ENCODE measurements around the gene SOX5.

SOX5 gene

GRCh38 chr12:23655112-23655511 lies 294.4 kb downstream of the SOX5 start:
- DNase-seq = no peak

GRCh38 chr12:23648546-23648945 lies 300.9 kb downstream of the SOX5 start:
- no peaks in the 10 kb centered on the region for H3K4me1 ChIP-seq (ENCODE audit: control insufficient read depth, insufficient read depth, low read length, poor library complexity, severe bottlenecking)
- no peak overlapping the region for H3K4me3 ChIP-seq (ENCODE audit: insufficient read depth, low read depth, low read length, poor library complexity, severe bottlenecking)
- H3K36me3 ChIP-seq (ENCODE audit: control insufficient read depth, insufficient read depth, low read length) = no peaks in the 10 kb centered on the region
- no peak overlapping the region for H3K27ac ChIP-seq (ENCODE audit: insufficient read depth, low read length, poor library complexity, severe bottlenecking)
- DNase-seq = no peak
- no peaks in the 10 kb centered on the region for H3K27me3 ChIP-seq (replicated peaks; ENCODE audit: control insufficient read depth, insufficient read depth, low read length, poor library complexity, severe bottlenecking)
- no peaks in the 10 kb centered on the region for H3K9me3 ChIP-seq (ENCODE audit: control insufficient read depth, low read length)

More at GRCh38 chr12:23655112-23655511, 294.4 kb downstream of the SOX5 start:
- no peaks in the 10 kb centered on the region for H3K36me3 ChIP-seq (ENCODE audit: control insufficient read depth, insufficient read depth, low read length)
- H3K9me3 ChIP-seq (ENCODE audit: control insufficient read depth, low read length) = no peaks in the 10 kb centered on the region
- no peaks in the 10 kb centered on the region for H3K27me3 ChIP-seq (replicated peaks; ENCODE audit: control insufficient read depth, insufficient read depth, low read length, poor library complexity, severe bottlenecking)
- H3K27ac ChIP-seq (ENCODE audit: insufficient read depth, low read length, poor library complexity, severe bottlenecking) = no peak overlapping the region
- no peaks in the 10 kb centered on the region for H3K4me1 ChIP-seq (ENCODE audit: control insufficient read depth, insufficient read depth, low read length, poor library complexity, severe bottlenecking)
- H3K4me3 ChIP-seq (ENCODE audit: insufficient read depth, low read depth, low read length, poor library complexity, severe bottlenecking) = no peak overlapping the region

- Histone ChIP-seq H3K27me3 (replicated peaks; ENCODE audit: control insufficient read depth, insufficient read depth, low read length, poor library complexity, severe bottlenecking) (no peaks in the 10 kb centered on the region), H3K4me1 (ENCODE audit: control insufficient read depth, insufficient read depth, low read length, poor library complexity, severe bottlenecking) (no peaks in the 10 kb centered on the region), H3K4me3 (ENCODE audit: insufficient read depth, low read depth, low read length, poor library complexity, severe bottlenecking) (no peak overlapping the region), H3K36me3 (ENCODE audit: control insufficient read depth, insufficient read depth, low read length) (no peaks in the 10 kb centered on the region), H3K27ac (ENCODE audit: insufficient read depth, low read length, poor library complexity, severe bottlenecking) (no peak overlapping the region), H3K9me3 (ENCODE audit: control insufficient read depth, low read length) (no peaks in the 10 kb centered on the region)
- DNase-seq = no peak
Measured at GRCh38 chr12:23640754-23641153, 308.7 kb downstream of the SOX5 start.

GRCh38 chr12:23634344-23634743 lies 315.1 kb downstream of the SOX5 start:
- Histone ChIP-seq H3K27me3 (replicated peaks; ENCODE audit: control insufficient read depth, insufficient read depth, low read length, poor library complexity, severe bottlenecking) (no peaks in the 10 kb centered on the region), H3K27ac (ENCODE audit: insufficient read depth, low read length, poor library complexity, severe bottlenecking) (no peak overlapping the region), H3K9me3 (ENCODE audit: control insufficient read depth, low read length) (no peaks in the 10 kb centered on the region), H3K4me3 (ENCODE audit: insufficient read depth, low read depth, low read length, poor library complexity, severe bottlenecking) (no peak overlapping the region), H3K4me1 (ENCODE audit: control insufficient read depth, insufficient read depth, low read length, poor library complexity, severe bottlenecking) (no peaks in the 10 kb centered on the region), H3K36me3 (ENCODE audit: control insufficient read depth, insufficient read depth, low read length) (no peaks in the 10 kb centered on the region)
- no peak for DNase-seq

GRCh38 chr12:23631786-23632377 lies 317.6 kb downstream of the SOX5 start:
- no peaks in the 10 kb centered on the region for H3K27me3 ChIP-seq (replicated peaks; ENCODE audit: control insufficient read depth, insufficient read depth, low read length, poor library complexity, severe bottlenecking)
- H3K36me3 ChIP-seq (ENCODE audit: control insufficient read depth, insufficient read depth, low read length) = no peaks in the 10 kb centered on the region
- no peaks in the 10 kb centered on the region for H3K9me3 ChIP-seq (ENCODE audit: control insufficient read depth, low read length)
- H3K4me3 ChIP-seq (ENCODE audit: insufficient read depth, low read depth, low read length, poor library complexity, severe bottlenecking) = no peak overlapping the region
- no peak overlapping the region for H3K27ac ChIP-seq (ENCODE audit: insufficient read depth, low read length, poor library complexity, severe bottlenecking)
- no peak for DNase-seq
- no peaks in the 10 kb centered on the region for H3K4me1 ChIP-seq (ENCODE audit: control insufficient read depth, insufficient read depth, low read length, poor library complexity, severe bottlenecking)

- Histone ChIP-seq H3K4me3 (ENCODE audit: insufficient read depth, low read depth, low read length, poor library complexity, severe bottlenecking) (no peak overlapping the region), H3K27ac (ENCODE audit: insufficient read depth, low read length, poor library complexity, severe bottlenecking) (no peak overlapping the region), H3K36me3 (ENCODE audit: control insufficient read depth, insufficient read depth, low read length) (no peaks in the 10 kb centered on the region), H3K27me3 (replicated peaks; ENCODE audit: control insufficient read depth, insufficient read depth, low read length, poor library complexity, severe bottlenecking) (no peaks in the 10 kb centered on the region), H3K9me3 (ENCODE audit: control insufficient read depth, low read length) (no peaks in the 10 kb centered on the region), H3K4me1 (ENCODE audit: control insufficient read depth, insufficient read depth, low read length, poor library complexity, severe bottlenecking) (no peaks in the 10 kb centered on the region)
- no peak for DNase-seq
Measured at GRCh38 chr12:23630524-23630923, 318.9 kb downstream of the SOX5 start.

GRCh38 chr12:23628806-23629205 lies 320.7 kb downstream of the SOX5 start:
- no peaks in the 10 kb centered on the region for H3K36me3 ChIP-seq (ENCODE audit: control insufficient read depth, insufficient read depth, low read length)
- no peak overlapping the region for H3K27ac ChIP-seq (ENCODE audit: insufficient read depth, low read length, poor library complexity, severe bottlenecking)
- H3K4me3 ChIP-seq (ENCODE audit: insufficient read depth, low read depth, low read length, poor library complexity, severe bottlenecking) = no peak overlapping the region
- no peak for DNase-seq
- no peaks in the 10 kb centered on the region for H3K9me3 ChIP-seq (ENCODE audit: control insufficient read depth, low read length)
- H3K27me3 ChIP-seq (replicated peaks; ENCODE audit: control insufficient read depth, insufficient read depth, low read length, poor library complexity, severe bottlenecking) = no peaks in the 10 kb centered on the region
- H3K4me1 ChIP-seq (ENCODE audit: control insufficient read depth, insufficient read depth, low read length, poor library complexity, severe bottlenecking) = no peaks in the 10 kb centered on the region

GRCh38 chr12:23626791-23627190 lies 322.7 kb downstream of the SOX5 start:
- no peak for DNase-seq
- no peaks in the 10 kb centered on the region for H3K36me3 ChIP-seq (ENCODE audit: control insufficient read depth, insufficient read depth, low read length)
- H3K27ac ChIP-seq (ENCODE audit: insufficient read depth, low read length, poor library complexity, severe bottlenecking) = no peak overlapping the region
- H3K4me3 ChIP-seq (ENCODE audit: insufficient read depth, low read depth, low read length, poor library complexity, severe bottlenecking) = no peak overlapping the region
- no peaks in the 10 kb centered on the region for H3K4me1 ChIP-seq (ENCODE audit: control insufficient read depth, insufficient read depth, low read length, poor library complexity, severe bottlenecking)
- H3K9me3 ChIP-seq (ENCODE audit: control insufficient read depth, low read length) = no peaks in the 10 kb centered on the region
- no peaks in the 10 kb centered on the region for H3K27me3 ChIP-seq (replicated peaks; ENCODE audit: control insufficient read depth, insufficient read depth, low read length, poor library complexity, severe bottlenecking)

GRCh38 chr12:23621900-23622299 lies 327.6 kb downstream of the SOX5 start:
- DNase-seq = no peak
- no peaks in the 10 kb centered on the region for H3K9me3 ChIP-seq (ENCODE audit: control insufficient read depth, low read length)
- H3K36me3 ChIP-seq (ENCODE audit: control insufficient read depth, insufficient read depth, low read length) = no peaks in the 10 kb centered on the region
- H3K4me1 ChIP-seq (ENCODE audit: control insufficient read depth, insufficient read depth, low read length, poor library complexity, severe bottlenecking) = no peaks in the 10 kb centered on the region
- no peak overlapping the region for H3K27ac ChIP-seq (ENCODE audit: insufficient read depth, low read length, poor library complexity, severe bottlenecking)
- no peak overlapping the region for H3K4me3 ChIP-seq (ENCODE audit: insufficient read depth, low read depth, low read length, poor library complexity, severe bottlenecking)
- no peaks in the 10 kb centered on the region for H3K27me3 ChIP-seq (replicated peaks; ENCODE audit: control insufficient read depth, insufficient read depth, low read length, poor library complexity, severe bottlenecking)

GRCh38 chr12:23618718-23619117 lies 330.8 kb downstream of the SOX5 start:
- Histone ChIP-seq H3K4me3 (ENCODE audit: insufficient read depth, low read depth, low read length, poor library complexity, severe bottlenecking) (no peak overlapping the region), H3K27me3 (replicated peaks; ENCODE audit: control insufficient read depth, insufficient read depth, low read length, poor library complexity, severe bottlenecking) (no peaks in the 10 kb centered on the region), H3K27ac (ENCODE audit: insufficient read depth, low read length, poor library complexity, severe bottlenecking) (no peak overlapping the region), H3K36me3 (ENCODE audit: control insufficient read depth, insufficient read depth, low read length) (no peaks in the 10 kb centered on the region), H3K4me1 (ENCODE audit: control insufficient read depth, insufficient read depth, low read length, poor library complexity, severe bottlenecking) (no peaks in the 10 kb centered on the region), H3K9me3 (ENCODE audit: control insufficient read depth, low read length) (no peaks in the 10 kb centered on the region)
- no peak for DNase-seq
